Epithelial cell of esophagus (primary cell): ENCODE data around the gene PLCG1.

Experiments
- DNase-seq: peaks from one replicate; pipeline ENCODE4 v3.0.0; 2010; ENCODE audit warnings: low read depth
- H3K4me3 ChIP-seq: 2 replicates; pipeline ENCODE4 v1.5.1; 2011; ENCODE audit warnings: mild to moderate bottlenecking, low read length, control low read depth
- TF ChIP-seq, protein P1 (sequence below): IDR thresholded peaks from 2 replicates; pipeline ENCODE4 v1.5.1; 2011; ENCODE audit warnings: low read depth, mild to moderate bottlenecking, low read length, control low read depth, inconsistent platforms; ENCODE audit not compliant: insufficient read depth; ENCODE audit errors: missing control alignments

The PLCG1 gene

GRCh38 chr20:41140226-41141133, 3.1 kb downstream of the PLCG1 start:
- H3K4me3 ChIP-seq = no peak overlapping the region
- TF ChIP-seq, protein P1, sequence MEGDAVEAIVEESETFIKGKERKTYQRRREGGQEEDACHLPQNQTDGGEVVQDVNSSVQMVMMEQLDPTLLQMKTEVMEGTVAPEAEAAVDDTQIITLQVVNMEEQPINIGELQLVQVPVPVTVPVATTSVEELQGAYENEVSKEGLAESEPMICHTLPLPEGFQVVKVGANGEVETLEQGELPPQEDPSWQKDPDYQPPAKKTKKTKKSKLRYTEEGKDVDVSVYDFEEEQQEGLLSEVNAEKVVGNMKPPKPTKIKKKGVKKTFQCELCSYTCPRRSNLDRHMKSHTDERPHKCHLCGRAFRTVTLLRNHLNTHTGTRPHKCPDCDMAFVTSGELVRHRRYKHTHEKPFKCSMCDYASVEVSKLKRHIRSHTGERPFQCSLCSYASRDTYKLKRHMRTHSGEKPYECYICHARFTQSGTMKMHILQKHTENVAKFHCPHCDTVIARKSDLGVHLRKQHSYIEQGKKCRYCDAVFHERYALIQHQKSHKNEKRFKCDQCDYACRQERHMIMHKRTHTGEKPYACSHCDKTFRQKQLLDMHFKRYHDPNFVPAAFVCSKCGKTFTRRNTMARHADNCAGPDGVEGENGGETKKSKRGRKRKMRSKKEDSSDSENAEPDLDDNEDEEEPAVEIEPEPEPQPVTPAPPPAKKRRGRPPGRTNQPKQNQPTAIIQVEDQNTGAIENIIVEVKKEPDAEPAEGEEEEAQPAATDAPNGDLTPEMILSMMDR = no peak
- DNase-seq = no peak

DNA sequence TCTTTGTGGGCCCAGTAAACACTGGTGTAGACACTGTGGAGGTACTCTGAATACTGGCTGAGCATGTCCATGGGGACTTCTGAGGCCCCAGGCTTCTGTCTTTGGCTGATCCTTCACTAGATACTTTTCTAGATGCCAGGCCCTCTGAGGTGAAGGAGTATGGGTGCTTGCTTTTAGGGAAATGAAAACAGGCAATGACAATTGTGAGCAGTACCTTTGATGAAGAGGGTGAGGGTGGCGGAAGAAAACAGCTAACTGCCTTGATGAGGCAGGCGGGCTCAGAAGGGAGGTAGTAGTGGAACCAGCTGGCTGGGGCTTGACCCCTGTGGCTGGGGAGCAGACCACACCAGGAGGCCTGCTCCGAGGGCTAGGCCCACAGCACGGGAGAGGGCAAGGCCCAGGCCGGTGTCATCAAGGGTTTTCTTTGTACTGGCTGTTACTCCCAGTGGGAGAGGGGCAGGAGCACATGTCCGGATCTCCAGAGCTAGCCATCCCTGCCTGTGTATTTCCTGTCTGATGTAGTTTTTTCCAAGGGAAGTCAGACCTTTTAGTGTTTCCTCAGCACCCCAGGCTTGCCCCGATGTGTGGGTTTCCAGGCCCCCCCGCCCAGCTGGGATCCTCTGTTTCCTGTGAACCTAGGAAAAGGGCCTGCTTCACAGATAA, 3.9 kb downstream of the PLCG1 start:
- no peak for DNase-seq
- H3K4me3 ChIP-seq = no peak overlapping the region
- TF ChIP-seq, protein P1 = no peak

- DNase-seq = no peak
- no peak overlapping the region for H3K4me3 ChIP-seq
- TF ChIP-seq, protein P1 = no peak
Observed at GRCh38 chr20:41142245-41142644, 4.9 kb downstream of the PLCG1 start.

GRCh38 chr20:41142919-41143318, 5.6 kb downstream of the PLCG1 start:
- TF ChIP-seq, protein P1 = no peak
- H3K4me3 ChIP-seq = no peak overlapping the region
- no peak for DNase-seq

- DNase-seq = no peak
- H3K4me3 ChIP-seq = no peak overlapping the region
- TF ChIP-seq, protein P1 = no peak
Observed at GRCh38 chr20:41143354-41143753, 6.0 kb downstream of the PLCG1 start.

GRCh38 chr20:41145317-41145716, 8.0 kb downstream of the PLCG1 start:
- DNase-seq = no peak
- TF ChIP-seq, protein P1 = no peak
- no peak overlapping the region for H3K4me3 ChIP-seq
